Esophagus muscularis mucosa (tissue), 4 donors: ENCODE measurements around the gene PIK3IP1. TPM values are rescaled to one million over a fixed set of nuclear protein-coding genes. Genes with fewer than 3 reads are reported as not detected.

ENCODE experiments used
- DNase-seq: peaks from one replicate; pipeline ENCODE4 v3.0.0-alpha.2; 2017; ENCODE audit errors: extremely low spot score
- H3K27ac ChIP-seq, 4 donors: fragments of 200-600 bp; sonication (generic); replicated peaks in 1 of 4; 1 replicate in 3 of 4; 2 replicates in 1 of 4; pipeline ENCODE4 v1.5.1; 2016 to 2019; ENCODE audit warnings: mild to moderate bottlenecking in 1 of 4
- H3K27me3 ChIP-seq, 4 donors: fragments of 200-600 bp; sonication (generic); one replicate each; pipeline versions ENCODE4 v1.5.1 to v1.6.0; 2016 to 2019
- H3K36me3 ChIP-seq, 4 donors: fragments of 200-600 bp; sonication (generic); one replicate each; pipeline ENCODE4 v1.5.1; 2016 to 2019
- H3K4me1 ChIP-seq, 4 donors: fragments of 200-600 bp; sonication (generic); one replicate each; pipeline ENCODE4 v1.5.1; 2016 to 2019
- H3K4me3 ChIP-seq, 4 donors: fragments of 200-600 bp; sonication (generic); 1 replicate in 2 of 4; 2 replicates in 2 of 4; pipeline ENCODE4 v1.5.1; 2016 to 2019; ENCODE audit warnings: mild to moderate bottlenecking in 4 of 4, moderate library complexity in 1 of 4
- H3K9me3 ChIP-seq, 4 donors: fragments of 200-600 bp; sonication (generic); 1 replicate in 3 of 4; 2 replicates in 1 of 4; pipeline ENCODE4 v1.5.1; 2016 to 2019
- CTCF ChIP-seq, 3 experiments: fragments of 200-600 bp in 2 of 3; fragments of 450-650 bp in 1 of 3; sonication (generic) in 2 of 3; IDR thresholded peaks; one replicate each; pipeline ENCODE4 v1.5.1; 2017 to 2019; ENCODE audit warnings: antibody characterized with exemption in 3 of 3, mild to moderate bottlenecking in 2 of 3, moderate library complexity in 1 of 3
- EP300 ChIP-seq: sonication (generic); formaldehyde crosslinking; IDR thresholded peaks from one replicate; pipeline ENCODE4 v1.6.1; 2017; ENCODE audit warnings: antibody characterized with exemption
- POLR2A ChIP-seq: fragments of 450-650 bp; IDR thresholded peaks from one replicate; pipeline ENCODE4 v1.6.1; 2017; ENCODE audit warnings: antibody characterized with exemption, moderate library complexity, mild to moderate bottlenecking, low read depth
- POLR2AphosphoS5 ChIP-seq, 2 donors: sonication (generic); formaldehyde crosslinking; IDR thresholded peaks; one replicate each; pipeline ENCODE4 v1.6.1; 2017; ENCODE audit warnings: antibody characterized with exemption in 2 of 2
- WGBS: methylation state at CpG from one replicate; pipeline ENCODE4 v1.1.5; 2018; 5-methylcytosine and 5-hydroxymethylcytosine counted together
- intact Hi-C: fragments of 100-400 bp; cut with DNase I; formaldehyde crosslinking; loops from one replicate; pipeline ENCODE4 v1.15.1; 2023
- total RNA-seq, 4 donors: library from RNA; depleted of rRNA; stranded (reverse); fragments of >200 nt; gene quantifications; one replicate each; pipeline versions ENCODE4 v1.1.0 to v1.2.1, GENCODE V29; 2016

PIK3IP1 gene
- total RNA-seq, 4 donors from 2014 or later, result 34.5 to 49.1 (median 39.8) TPM

GRCh38 chr22:31279821-31280505, 12.3 kb downstream of the PIK3IP1 start:
- peaks cover 3 to 9% (median 8%) of the 10 kb centered on the region in 4 donors for H3K4me1 ChIP-seq
- H3K4me3 ChIP-seq, result no peak overlapping the region
- H3K36me3 ChIP-seq, result peaks cover 40 to 97% (median 86%) of the 10 kb centered on the region in 4 donors
- intact Hi-C loops, result no loop called here
- TF ChIP-seq POLR2A (no peak), CTCF (IDR thresholded peaks at IDR 0.05) (no peak), EP300 (no peak), POLR2AphosphoS5 (IDR thresholded peaks at IDR 0.05) (no peak)
- peak overlapping the region in 1 of 4 donors; percentile 45 for H3K27ac ChIP-seq
- no peaks in the 10 kb centered on the region for H3K27me3 ChIP-seq
- H3K9me3 ChIP-seq, result no peaks in the 10 kb centered on the region
- no peak for DNase-seq

- no peak for TF ChIP-seq CTCF (IDR thresholded peaks at IDR 0.05)
- TF ChIP-seq POLR2A, result no peak
- TF ChIP-seq POLR2AphosphoS5 (IDR thresholded peaks at IDR 0.05), result no peak
- peaks cover 0 to 3% (median 1%) of the 10 kb centered on the region in 4 donors for H3K4me1 ChIP-seq
- intact Hi-C loops, result no loop called here
- H3K27me3 ChIP-seq, result no peaks in the 10 kb centered on the region
- H3K27ac ChIP-seq, result peak overlapping the region in 1 of 4 donors; percentile 45
- peaks cover 35 to 97% (median 86%) of the 10 kb centered on the region in 4 donors for H3K36me3 ChIP-seq
- no peaks in the 10 kb centered on the region for H3K9me3 ChIP-seq
- DNase-seq, result no peak
- H3K4me3 ChIP-seq, result no peak overlapping the region
Observed at GRCh38 chr22:31279327-31279669, 13.0 kb downstream of the PIK3IP1 start.

GRCh38 chr22:31278626-31279326, 13.5 kb downstream of the PIK3IP1 start:
- Histone ChIP-seq H3K36me3 (peaks cover 40 to 97% (median 86%) of the 10 kb centered on the region in 4 donors), H3K4me3 (no peak overlapping the region), H3K4me1 (peaks cover 0 to 3% (median 0%) of the 10 kb centered on the region in 4 donors), H3K27me3 (no peaks in the 10 kb centered on the region), H3K9me3 (no peaks in the 10 kb centered on the region), H3K27ac (peak overlapping the region in 1 of 4 donors; percentile 45)
- 63% methylated on average over 6 of the region's 6 CpGs for WGBS
- TF ChIP-seq EP300, result no peak
- no peak for TF ChIP-seq POLR2A
- TF ChIP-seq POLR2AphosphoS5 (IDR thresholded peaks at IDR 0.05), result no peak
- TF ChIP-seq CTCF (IDR thresholded peaks at IDR 0.05), result no peak
- DNase-seq, result no peak
- intact Hi-C loops, result no loop called here

- WGBS, result 86% methylated on average over 7 of the region's 9 CpGs
- intact Hi-C loops, result no loop called here
Observed at GRCh38 chr22:31278151-31278621, 14.1 kb downstream of the PIK3IP1 start.

More at GRCh38 chr22:31278151-31278621, 14.1 kb downstream of the PIK3IP1 start:
- Histone ChIP-seq H3K4me1 (peaks cover 0 to 3% (median 0%) of the 10 kb centered on the region in 4 donors), H3K4me3 (no peak overlapping the region), H3K27ac (peak overlapping the region in 1 of 4 donors; percentile 45), H3K36me3 (peaks cover 44 to 97% (median 86%) of the 10 kb centered on the region in 4 donors), H3K27me3 (no peaks in the 10 kb centered on the region), H3K9me3 (no peaks in the 10 kb centered on the region)
- TF ChIP-seq POLR2A, result no peak
- no peak for TF ChIP-seq POLR2AphosphoS5 (IDR thresholded peaks at IDR 0.05)
- TF ChIP-seq CTCF (IDR thresholded peaks at IDR 0.05), result no peak
- TF ChIP-seq EP300, result no peak
- DNase-seq, result no peak
